NCI-H187 treated with DMSO at 0.1 percent for 48 hours (cell line): Measurements from ENCODE around the gene PNCK.

ENCODE experiments used
- DNase-seq: peaks from one replicate; lab custom pipeline; 2025; lab: John Stamatoyannopoulos, UW

The PNCK gene

GRCh38 chrX:153659268-153659667, 14.3 kb downstream of the PNCK start:
- DNase-seq, result no peak

GRCh38 chrX:153657161-153657560, 16.5 kb downstream of the PNCK start:
- DNase-seq, result no peak

GRCh38 chrX:153653556-153653955, 20.1 kb downstream of the PNCK start:
- no peak for DNase-seq

- DNase-seq, result no peak
These were observed 22.0 kb downstream of the PNCK start for GRCh38 chrX:153651540-153652079.

- DNase-seq, result no peak
These were observed 22.7 kb downstream of the PNCK start for GRCh38 chrX:153650959-153651358.

GRCh38 chrX:153649915-153650782, 23.5 kb downstream of the PNCK start:
- no peak for DNase-seq

GRCh38 chrX:153649178-153649914, 24.3 kb downstream of the PNCK start:
- DNase-seq, result peak; percentile 37

GRCh38 chrX:153648358-153649177, 25.0 kb downstream of the PNCK start:
- no peak for DNase-seq

GRCh38 chrX:153647461-153648357, 25.9 kb downstream of the PNCK start:
- DNase-seq, result no peak

GRCh38 chrX:153646620-153647373, 26.8 kb downstream of the PNCK start, which contains the start of gene DUSP9:
DUSP9 (plus strand) TSS chrX:153647203; CDS start chrX:153647954, 751 bp downstream.
- no peak for DNase-seq

GRCh38 chrX:153645921-153646488, 27.6 kb downstream of the PNCK start:
- DNase-seq, result no peak

GRCh38 chrX:153645151-153645550, 28.5 kb downstream of the PNCK start:
- DNase-seq, result no peak

GRCh38 chrX:153644356-153645125, 29.1 kb downstream of the PNCK start:
- DNase-seq, result no peak

GRCh38 chrX:153643431-153644351, 29.9 kb downstream of the PNCK start:
- no peak for DNase-seq

GRCh38 chrX:153642655-153643430, 30.8 kb downstream of the PNCK start:
- DNase-seq, result no peak

- no peak for DNase-seq
These were observed 31.5 kb downstream of the PNCK start for GRCh38 chrX:153642051-153642654.

- no peak for DNase-seq
These were observed 32.0 kb downstream of the PNCK start for GRCh38 chrX:153641627-153642026.
